PC-3 (cell line): ENCODE results near the gene SF3A2. TPM values are rescaled to one million over a fixed set of nuclear protein-coding genes. Genes with fewer than 3 reads are reported as not detected.

ENCODE experiments used
- ATAC-seq: fragments of 200-7000 bp; cut with Tn5 transposase; 2 replicates; pipeline ENCODE4 v1.9.1; 2020; ENCODE audit warnings: mild to moderate bottlenecking, moderate library complexity
- BruUV-seq: library from RNA; stranded (reverse); fragments of 400-500 nt; replicated peaks from 2 replicates; lab custom pipeline; 2021; lab: Mats Ljungman, UMichigan
- CTCF ChIA-PET: fragments of 300-600 bp; sonication (Branson Sonifier 250); formaldehyde crosslinking; loops from one replicate; lab custom pipeline; 2022; ENCODE audit warnings: antibody characterized with exemption; lab: Charles Lee
- POLR2A ChIA-PET: fragments of 300-600 bp; sonication (Branson Sonifier 250); formaldehyde crosslinking; loops from one replicate; lab custom pipeline; 2022; ENCODE audit warnings: antibody characterized with exemption; ENCODE audit not compliant: unreplicated experiment; lab: Charles Lee
- DNase-seq: peaks from one replicate; pipeline ENCODE4 v3.0.0-alpha.2; 2015
- H2AFZ ChIP-seq: fragments of 300-600 bp; sonication (generic); 2 replicates; pipeline ENCODE4 v1.6.0; 2016; ENCODE audit warnings: antibody characterized with exemption, low read length
- H3F3A ChIP-seq: fragments of 300-600 bp; sonication (generic); one replicate; pipeline ENCODE4 v1.6.0; 2017; ENCODE audit warnings: antibody characterized with exemption, low read length, control low read depth, mild to moderate bottlenecking; ENCODE audit not compliant: unreplicated experiment
- H3K27ac ChIP-seq: fragments of 300-600 bp; sonication (generic); 2 replicates; pipeline ENCODE4 v1.5.1; 2016; ENCODE audit warnings: mild to moderate bottlenecking, low read length
- H3K27me3 ChIP-seq: fragments of 300-600 bp; sonication (generic); 2 replicates; pipeline ENCODE4 v1.6.1; 2016; ENCODE audit warnings: low read length, mixed read lengths
- H3K36me3 ChIP-seq: fragments of 300-600 bp; sonication (generic); 2 replicates; pipeline ENCODE4 v1.6.1; 2016; ENCODE audit warnings: low read depth, mixed run types, low read length, mixed read lengths
- H3K4me1 ChIP-seq: fragments of 300-600 bp; sonication (generic); 2 replicates; pipeline ENCODE4 v1.5.1; 2016; ENCODE audit warnings: low read length; ENCODE audit not compliant: insufficient read depth
- H3K4me2 ChIP-seq: fragments of 300-600 bp; sonication (generic); 2 replicates; pipeline ENCODE4 v1.6.0; 2016; ENCODE audit warnings: low read length
- H3K4me3 ChIP-seq: fragments of 300-600 bp; sonication (generic); 2 replicates; pipeline ENCODE4 v1.5.1; 2016; ENCODE audit warnings: mild to moderate bottlenecking, low read length, mixed read lengths
- H3K79me2 ChIP-seq: fragments of 300-600 bp; sonication (generic); 2 replicates; pipeline ENCODE4 v1.6.1; 2017; ENCODE audit warnings: low read length, mixed read lengths
- H3K9ac ChIP-seq: fragments of 300-600 bp; sonication (generic); 2 replicates; pipeline ENCODE4 v1.6.0; 2016; ENCODE audit warnings: mild to moderate bottlenecking, low read length
- H3K9me2 ChIP-seq: fragments of 300-600 bp; sonication (generic); replicated peaks from 2 replicates; pipeline ENCODE4 v1.6.1; 2016; ENCODE audit warnings: mixed run types, low read length, mixed read lengths
- H3K9me3 ChIP-seq: fragments of 300-600 bp; sonication (generic); 2 replicates; pipeline ENCODE4 v1.6.1; 2016; ENCODE audit warnings: low read length, mixed read lengths
- H4K20me1 ChIP-seq: fragments of 300-600 bp; sonication (generic); 2 replicates; pipeline ENCODE4 v1.6.1; 2016; ENCODE audit warnings: low read length, mixed read lengths
- CTCF ChIP-seq: fragments of 300-600 bp; sonication (generic); conservative IDR thresholded peaks from 2 replicates; pipeline ENCODE4 v1.5.1; 2017; ENCODE audit warnings: antibody characterized with exemption, low read depth, mild to moderate bottlenecking, low read length
- EZH2 ChIP-seq: fragments of 300-600 bp; sonication (generic); IDR thresholded peaks from one replicate; pipeline ENCODE4 v1.6.1; 2017; ENCODE audit warnings: antibody characterized with exemption, mild to moderate bottlenecking, low read length; ENCODE audit not compliant: unreplicated experiment
- EZH2phosphoT487 ChIP-seq: fragments of 300-600 bp; sonication (generic); IDR thresholded peaks from 2 replicates; pipeline ENCODE4 v1.6.1; 2018; ENCODE audit warnings: mild to moderate bottlenecking, antibody characterized with exemption, low read length, borderline replicate concordance
- intact Hi-C: fragments of 100-400 bp; cut with micrococcal nuclease; formaldehyde crosslinking; loops from 2 replicates; pipeline ENCODE4 v1.9.0; 2023
- total RNA-seq: library from RNA; depleted of rRNA; stranded (reverse); fragments of >200 nt; gene quantifications from 2 replicates; pipeline ENCODE4 v1.2.3, GENCODE V29; 2014

Gene SF3A2
- total RNA-seq, 1 experiment from 2014 or later = 55.5 TPM

- TF ChIP-seq EZH2 = no peak
- no peak for TF ChIP-seq CTCF
- TF ChIP-seq EZH2phosphoT487 = no peak
- ChIA-PET CTCF (no interaction called here), POLR2A (no interaction called here)
- no peaks in the 10 kb centered on the region for H3K9me3 ChIP-seq
- no peak overlapping the region for H3K27ac ChIP-seq
- no peaks in the 10 kb centered on the region for H3K4me1 ChIP-seq
- no peaks in the 10 kb centered on the region for H3K79me2 ChIP-seq
- H3K4me2 ChIP-seq = peak overlapping the region; percentile 74
- peaks cover 21% of the 10 kb centered on the region for H3K27me3 ChIP-seq
- intact Hi-C loops = no loop called here
- BruUV-seq = no TSS peak
- peak overlapping the region; percentile 51 for H3K4me3 ChIP-seq
- no peaks in the 10 kb centered on the region for H3K9me2 ChIP-seq
- H3F3A ChIP-seq = no peaks in the 10 kb centered on the region
- no peak overlapping the region for H3K9ac ChIP-seq
- ATAC-seq (peak; percentile 51; the same call in 1 of the 2 replicates), DNase-seq (no peak)
- no peaks in the 10 kb centered on the region for H3K36me3 ChIP-seq
- no peaks in the 10 kb centered on the region for H4K20me1 ChIP-seq
- no peak overlapping the region for H2AFZ ChIP-seq
These were observed 53.3 kb downstream of the SF3A2 start for GRCh38 chr19:2289714-2290435.

- peaks cover 21% of the 10 kb centered on the region for H3K27me3 ChIP-seq
- no peaks in the 10 kb centered on the region for H3K9me2 ChIP-seq
- ChIA-PET POLR2A (no interaction called here), CTCF (no interaction called here)
- no peaks in the 10 kb centered on the region for H3K36me3 ChIP-seq
- no peaks in the 10 kb centered on the region for H3K4me1 ChIP-seq
- intact Hi-C loops = no loop called here
- no peaks in the 10 kb centered on the region for H3K9me3 ChIP-seq
- peak overlapping the region; percentile 51 for H3K4me3 ChIP-seq
- H3F3A ChIP-seq = no peaks in the 10 kb centered on the region
- no peaks in the 10 kb centered on the region for H3K79me2 ChIP-seq
- no peak overlapping the region for H2AFZ ChIP-seq
- ATAC-seq (peak; percentile 30), DNase-seq (no peak)
- no TSS peak for BruUV-seq
- H4K20me1 ChIP-seq = no peaks in the 10 kb centered on the region
- H3K9ac ChIP-seq = no peak overlapping the region
- H3K27ac ChIP-seq = no peak overlapping the region
- no peak for TF ChIP-seq EZH2phosphoT487
- TF ChIP-seq CTCF = no peak
- peak; percentile 67 for TF ChIP-seq EZH2
- peak overlapping the region; percentile 74 for H3K4me2 ChIP-seq
These were observed 54.0 kb downstream of the SF3A2 start for GRCh38 chr19:2290441-2291184.
